22Rv1 (cell line): ENCODE data around the gene LAMP1.

Experiments used
- CTCF ChIP-seq: fragments of 450-650 bp; IDR thresholded peaks from 2 replicates; pipeline ENCODE4 v1.5.1; 2017; ENCODE audit warnings: mild to moderate bottlenecking
- ZFX ChIP-seq: fragments of 450-650 bp; IDR thresholded peaks from 2 replicates; pipeline ENCODE4 v1.6.1; 2017; ENCODE audit warnings: antibody characterized with exemption, borderline replicate concordance

GRCh38 chr13:113337556-113337955 lies 40.5 kb downstream of the LAMP1 start:
- TF ChIP-seq CTCF (no peak), ZFX (no peak)
